Retina (tissue), 1 donor: ENCODE measurements around the gene MXD4.

ENCODE experiments used
- DNase-seq: peaks from one replicate; pipeline ENCODE4 v3.0.0-alpha.2; 2016

MXD4 gene

DNA sequence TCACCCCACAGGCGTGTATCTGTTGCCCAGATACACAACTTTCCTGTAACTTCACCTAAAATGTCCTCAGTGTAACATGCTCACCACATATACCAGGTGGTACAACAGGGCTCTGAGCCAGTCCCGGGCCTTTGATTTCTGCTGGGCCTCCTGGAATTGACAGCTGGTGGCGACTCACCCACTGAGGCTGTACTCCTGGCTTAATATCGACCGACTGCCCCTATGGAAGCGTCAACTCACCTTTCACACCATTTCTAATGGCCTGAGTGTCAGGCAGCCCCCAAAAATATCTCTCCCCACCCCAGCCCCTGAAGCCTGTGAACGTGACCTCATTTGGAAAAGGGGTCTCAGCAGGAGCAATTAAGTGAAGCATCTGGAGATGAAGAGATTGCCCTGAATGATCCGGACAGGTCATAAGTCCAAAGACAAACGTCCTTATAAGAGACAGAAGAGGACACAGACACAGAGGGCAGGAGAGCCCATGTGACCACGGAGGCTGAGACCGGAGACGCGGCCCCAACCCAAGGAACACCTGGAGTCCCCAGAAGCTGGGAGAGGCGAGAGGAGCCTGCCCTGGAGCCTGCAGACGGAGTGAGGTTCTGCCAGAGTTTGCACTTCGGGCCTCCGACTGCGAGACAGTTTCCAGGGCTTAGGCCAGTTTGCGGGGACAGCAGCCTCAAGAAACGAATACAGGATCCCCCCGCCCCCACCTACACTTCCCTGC lies 12.6 kb upstream of the MXD4 start:
- no peak for DNase-seq

DNA sequence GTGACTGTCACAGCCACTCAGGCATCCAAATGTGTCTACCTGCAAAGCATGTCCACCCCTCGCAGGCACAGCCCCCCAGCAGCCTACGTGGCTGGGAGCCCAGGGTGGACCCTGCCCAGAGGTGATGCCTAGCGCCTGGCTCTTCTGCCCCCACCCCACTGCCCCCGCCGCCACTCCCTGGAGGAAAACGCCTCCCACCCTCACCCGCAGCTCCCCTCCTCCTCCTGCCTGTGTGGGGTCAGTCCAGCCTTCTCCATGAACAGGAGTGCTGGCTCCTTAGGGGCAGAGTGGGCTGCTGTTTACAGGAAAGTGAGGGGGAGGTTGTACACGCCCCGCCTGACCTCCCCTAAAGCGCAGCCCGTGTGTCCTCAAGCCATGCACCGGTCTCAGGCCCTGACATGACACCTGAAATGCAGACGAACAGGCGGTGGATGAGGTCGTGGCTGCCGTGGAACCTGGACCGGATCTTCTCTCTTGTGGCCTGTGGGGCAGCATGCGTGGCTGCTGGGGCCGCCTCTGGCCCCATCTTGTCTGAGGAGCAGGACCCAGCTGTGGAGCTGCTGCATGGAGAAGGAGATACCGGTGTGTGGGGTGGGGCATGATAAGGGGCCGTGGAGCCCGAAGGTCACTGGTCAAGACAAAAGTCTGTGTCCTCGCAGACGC lies 11.9 kb upstream of the MXD4 start:
- DNase-seq = no peak

DNA sequence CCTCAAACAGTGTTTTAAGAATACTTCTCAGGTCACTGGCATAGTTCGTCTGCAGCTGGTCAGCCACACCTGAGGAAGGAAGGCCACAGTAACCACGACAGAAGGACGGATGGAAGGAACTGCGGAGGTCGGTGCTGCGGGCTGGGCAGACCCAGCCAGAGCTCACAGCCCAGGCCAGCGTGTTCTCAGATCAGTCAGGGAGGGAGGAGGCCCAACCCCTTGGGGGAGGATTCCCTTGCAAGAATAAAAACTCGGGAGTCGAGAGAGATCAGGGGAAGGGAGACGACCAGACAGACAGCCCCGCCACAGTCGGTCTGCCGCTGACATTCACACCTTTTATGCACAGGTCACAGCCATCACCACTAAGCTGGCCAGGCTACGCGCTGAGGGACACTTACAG lies 11.3 kb upstream of the MXD4 start:
- no peak for DNase-seq

DNA sequence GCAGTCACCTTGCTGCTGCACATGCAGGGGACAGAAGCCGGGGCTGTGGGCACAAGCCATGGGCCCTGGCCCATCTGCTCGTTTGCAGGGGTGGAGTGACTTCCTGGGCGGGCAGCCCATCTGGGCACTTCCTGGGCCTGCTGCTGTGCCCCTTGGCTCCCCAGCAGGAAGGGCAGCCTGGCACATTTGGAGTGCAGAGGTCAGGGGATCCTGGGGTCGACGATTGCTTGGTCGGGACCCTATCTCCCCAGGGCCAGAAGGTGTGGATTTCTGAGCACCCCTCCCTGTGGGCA lies 10.9 kb upstream of the MXD4 start:
- DNase-seq = no peak

DNA sequence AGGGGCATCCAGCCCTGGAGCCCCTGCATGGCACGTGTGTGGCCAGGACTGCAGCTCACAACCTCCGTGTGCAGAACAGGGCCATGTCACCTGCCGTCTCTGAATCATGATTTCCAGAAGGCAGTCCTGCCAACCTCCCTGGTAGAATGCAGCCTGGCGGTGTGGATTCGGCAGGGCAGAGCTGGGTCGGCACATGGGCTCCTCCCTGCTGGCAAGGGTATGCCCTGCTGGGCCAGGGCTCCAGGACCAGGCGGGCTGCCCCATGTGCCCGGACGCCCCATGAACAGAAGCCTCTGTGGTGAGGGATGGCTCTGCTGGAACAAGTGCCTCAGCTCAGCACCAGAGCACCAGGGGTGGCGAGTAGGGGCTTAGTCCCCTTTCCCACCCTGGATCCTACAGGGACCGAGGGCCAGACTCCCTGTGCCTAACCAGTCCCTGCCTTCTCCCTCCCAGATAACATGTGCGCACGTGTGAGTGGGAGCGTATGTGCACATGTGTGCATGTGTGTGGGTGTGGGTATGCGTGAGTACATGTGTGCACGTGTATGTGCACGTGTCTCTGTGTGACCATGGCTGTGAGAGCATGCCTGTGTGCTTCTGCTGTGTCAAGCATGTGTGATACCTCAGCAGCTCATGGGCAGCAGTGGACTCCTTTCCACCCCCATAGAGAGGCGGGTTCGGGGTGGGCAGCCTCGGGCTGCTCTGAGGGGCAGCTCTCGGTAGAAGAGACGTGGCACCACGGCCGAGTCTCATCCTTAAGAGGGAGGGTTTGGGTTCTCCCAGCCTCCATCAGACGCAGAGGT lies 10.3 kb upstream of the MXD4 start:
- no peak for DNase-seq

DNA sequence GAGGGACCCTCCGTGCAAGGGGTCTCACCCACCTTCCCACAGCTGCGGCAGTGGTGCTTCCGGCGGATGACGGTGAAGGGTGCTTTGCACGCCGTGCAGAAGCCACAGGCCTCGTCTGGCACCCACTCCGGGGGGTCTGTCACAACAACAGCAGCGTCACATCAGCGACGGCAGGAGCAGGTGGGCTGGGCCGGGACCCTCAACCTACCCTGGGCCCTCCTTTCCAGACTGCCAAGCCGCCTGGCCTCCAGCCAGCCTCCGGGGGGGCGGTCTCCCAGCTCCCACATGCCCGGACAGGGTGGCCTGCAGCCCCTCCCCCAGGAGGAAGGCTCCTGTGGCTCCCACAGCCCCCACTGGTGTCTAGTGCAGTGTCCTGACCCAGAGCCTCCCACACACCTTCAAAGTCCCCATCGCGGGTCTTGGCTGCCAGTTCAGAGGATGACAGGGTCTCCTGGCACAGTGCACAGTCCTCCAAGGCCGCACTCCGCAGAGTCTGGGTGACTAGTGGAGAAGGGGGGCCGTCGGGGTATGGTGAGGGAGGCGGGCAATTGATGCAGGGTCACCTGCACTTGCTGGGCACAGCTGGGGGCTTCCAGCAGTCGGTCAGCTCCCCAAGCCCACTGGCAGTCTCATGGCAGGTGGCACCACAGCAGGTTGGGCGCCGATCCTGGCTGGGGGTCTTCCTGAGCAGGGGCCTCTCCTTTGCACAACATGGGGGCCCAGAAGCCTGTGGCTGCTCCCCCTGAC lies 9.5 kb upstream of the MXD4 start:
- DNase-seq = no peak

DNA sequence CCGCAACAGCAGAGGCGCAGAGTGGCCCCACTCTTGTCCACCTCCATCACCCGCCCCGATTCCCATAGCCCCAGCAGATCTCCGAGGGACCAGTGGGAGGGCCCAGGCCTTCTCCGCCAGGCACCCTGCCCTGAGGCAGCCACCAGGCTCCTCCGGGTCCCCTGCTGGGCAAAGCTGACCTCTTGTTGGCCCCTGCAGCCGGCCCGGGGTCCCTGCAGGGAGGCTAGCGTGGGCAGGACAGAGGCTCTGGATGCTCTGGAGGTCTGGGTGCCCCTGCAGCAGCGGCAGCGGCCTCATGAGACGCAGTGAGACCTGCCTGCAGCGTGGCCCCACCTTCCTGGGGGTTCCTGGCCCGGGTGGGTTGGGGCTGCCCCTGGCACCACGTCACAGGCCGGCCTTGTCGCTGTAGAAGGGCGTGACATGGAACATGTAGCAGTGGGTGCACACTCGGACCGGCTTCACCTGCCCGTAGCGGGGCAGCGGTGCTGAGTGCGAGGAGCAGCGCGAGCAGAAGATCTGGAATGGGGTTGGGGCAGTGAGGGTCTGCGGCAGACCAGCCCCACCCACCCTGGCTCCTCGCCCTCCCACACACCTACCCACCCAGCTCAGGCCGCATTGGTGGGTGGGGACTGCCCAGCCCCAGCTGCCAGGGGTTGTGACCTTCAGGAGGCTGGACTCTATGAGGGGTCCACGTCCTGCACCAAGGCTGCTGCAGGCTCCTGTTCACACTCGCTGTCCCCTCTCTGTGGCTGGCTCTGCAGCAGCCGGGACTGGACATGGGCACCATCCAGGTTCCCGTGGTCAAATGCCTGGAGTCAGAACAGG lies 8.6 kb upstream of the MXD4 start:
- DNase-seq = no peak

DNA sequence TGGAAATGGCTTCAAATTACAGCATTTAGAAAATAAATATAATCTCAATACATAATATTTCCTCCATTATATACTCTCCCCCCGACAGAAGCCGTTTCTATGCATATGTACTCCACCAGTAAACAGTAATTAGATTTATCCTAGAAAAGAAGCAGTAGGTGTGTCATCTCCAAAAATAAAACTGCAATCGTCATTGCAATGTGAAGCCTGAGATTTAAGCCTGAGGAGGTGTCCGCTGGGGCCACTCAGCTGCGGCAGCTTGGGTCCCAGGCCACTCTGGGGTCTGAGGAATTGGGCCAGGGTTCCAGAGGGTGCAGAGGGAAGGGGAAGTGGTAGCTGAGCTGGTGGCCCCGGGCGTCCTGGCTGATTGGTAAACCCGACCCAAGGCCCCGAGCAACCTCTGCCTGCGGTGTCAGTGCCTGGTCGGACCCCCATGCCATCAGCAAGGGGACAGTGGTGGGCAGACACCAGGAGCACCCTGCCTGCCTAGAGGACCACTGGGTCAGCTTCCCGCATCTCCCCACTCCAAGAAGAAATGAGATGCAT lies 7.8 kb upstream of the MXD4 start:
- DNase-seq = no peak

DNA sequence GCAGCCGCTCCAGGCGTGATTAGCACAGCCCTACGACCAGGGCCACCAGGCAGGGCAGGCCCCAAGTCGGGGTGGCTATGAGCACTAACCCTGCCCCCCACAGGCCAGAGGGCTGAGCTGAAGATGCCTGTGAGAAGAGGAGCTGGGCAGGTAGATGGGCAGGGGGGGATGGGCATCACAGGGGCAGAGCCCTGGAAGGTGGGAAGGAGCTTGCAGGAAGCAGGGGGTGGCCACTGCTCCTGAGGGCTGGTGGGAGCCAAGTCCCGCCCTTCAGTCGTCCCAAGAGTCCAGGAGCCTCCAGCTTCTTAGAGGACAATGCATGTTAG lies 7.3 kb upstream of the MXD4 start:
- no peak for DNase-seq

DNA sequence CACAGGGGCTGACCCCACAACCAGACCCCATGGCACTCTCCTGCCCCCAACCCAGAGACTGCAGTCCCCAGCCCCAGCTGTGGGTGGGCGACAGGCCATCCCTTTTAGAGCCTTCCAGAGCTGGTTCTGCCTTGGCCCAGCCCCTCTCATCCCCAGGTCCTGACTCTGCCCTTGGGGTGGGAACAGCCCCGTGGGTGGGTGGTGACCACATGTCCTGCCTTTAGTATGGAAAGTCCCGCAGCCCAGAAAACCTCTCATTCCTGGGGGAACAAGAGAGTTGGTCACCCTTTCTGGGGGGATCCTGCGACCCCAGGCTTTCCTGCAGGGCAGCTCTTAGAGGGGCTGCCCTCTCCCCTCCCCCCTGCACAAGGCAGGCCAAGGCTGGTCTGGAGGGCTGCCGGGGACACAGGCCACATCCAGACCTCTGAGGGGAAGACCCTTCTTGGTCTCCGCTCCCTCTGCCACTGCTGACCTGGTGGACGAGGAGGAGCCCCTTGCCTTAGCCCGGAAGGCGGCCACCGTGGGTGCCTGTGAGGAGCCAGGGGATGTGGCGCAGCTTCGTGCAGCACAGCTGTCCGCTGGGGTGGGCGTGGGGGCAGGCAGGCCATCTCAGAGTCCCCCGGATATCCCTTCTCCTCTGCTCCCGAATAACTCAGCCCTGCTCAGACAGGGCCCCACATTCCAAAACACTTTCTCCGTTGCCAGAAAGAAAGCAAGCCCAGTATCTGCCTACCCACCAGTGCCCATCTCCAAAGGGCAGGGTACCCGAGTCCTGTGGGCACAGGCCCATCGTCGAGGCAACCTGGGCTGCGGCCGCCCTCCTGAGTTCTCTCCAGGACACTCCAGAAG lies 6.7 kb upstream of the MXD4 start:
- no peak for DNase-seq

DNA sequence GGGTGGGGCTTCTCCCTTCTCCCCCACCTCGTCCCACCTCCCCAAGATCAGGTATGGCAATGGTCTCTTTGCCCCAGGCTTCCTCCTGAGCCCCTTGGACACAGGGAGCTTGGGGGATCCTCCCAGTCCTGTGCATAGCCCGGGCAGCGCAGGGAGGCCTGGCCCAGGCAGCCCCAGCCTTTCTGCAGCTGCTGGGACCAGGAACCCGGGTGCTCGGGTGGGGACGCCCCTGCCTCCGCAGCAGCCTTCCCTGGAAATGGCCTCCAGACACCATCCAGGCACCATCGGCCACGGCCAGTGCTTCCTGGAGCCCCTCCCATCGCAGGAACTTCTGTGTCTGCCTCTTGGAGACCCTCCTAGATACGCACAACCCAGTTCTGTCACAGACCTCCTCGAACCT lies 5.9 kb upstream of the MXD4 start:
- DNase-seq = no peak

DNA sequence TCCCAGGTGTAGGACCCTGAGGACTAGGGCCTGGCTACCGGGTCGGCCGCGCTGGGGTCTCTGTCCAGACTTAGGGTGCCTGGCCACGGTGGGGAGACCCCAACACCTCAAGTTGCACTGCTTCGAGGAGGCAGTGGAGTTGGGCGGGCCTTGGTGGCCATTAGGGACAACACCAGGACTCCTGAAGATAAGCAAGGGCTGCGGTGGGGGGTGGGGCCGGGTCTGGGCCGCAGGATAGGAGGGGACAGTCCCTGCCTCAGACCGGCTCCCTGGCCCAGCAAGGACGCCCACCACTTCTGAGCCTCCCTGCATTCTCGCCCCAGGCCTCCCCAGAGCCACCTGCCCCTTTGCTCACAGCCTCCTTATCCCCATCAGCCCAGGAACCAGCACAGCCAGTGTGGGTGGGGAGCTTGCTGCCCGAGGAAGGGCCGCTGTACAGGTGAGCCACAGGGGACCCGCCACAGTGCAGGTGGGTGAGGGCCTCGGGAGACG lies 5.5 kb upstream of the MXD4 start:
- no peak for DNase-seq

DNA sequence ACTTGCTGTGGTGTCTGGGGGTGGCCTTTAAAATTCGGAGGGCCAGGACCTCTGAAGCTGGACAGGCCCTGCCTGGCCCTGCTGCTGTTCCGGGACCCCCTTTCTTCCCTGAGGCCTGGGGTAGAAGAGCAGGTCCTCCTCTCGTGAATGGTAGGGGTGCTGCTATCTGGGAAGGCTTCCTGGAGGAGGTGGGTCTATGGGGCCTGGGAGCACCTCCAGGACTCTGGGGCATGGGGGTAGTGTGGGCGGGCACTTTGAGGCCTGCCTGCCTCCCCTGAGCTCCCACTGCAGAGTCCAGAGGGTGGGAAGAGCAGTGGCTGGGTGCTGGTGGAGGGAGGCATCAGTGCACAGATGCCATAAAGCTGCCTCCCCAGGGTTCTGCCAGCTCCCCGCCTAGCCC lies 4.9 kb upstream of the MXD4 start:
- no peak for DNase-seq

DNA sequence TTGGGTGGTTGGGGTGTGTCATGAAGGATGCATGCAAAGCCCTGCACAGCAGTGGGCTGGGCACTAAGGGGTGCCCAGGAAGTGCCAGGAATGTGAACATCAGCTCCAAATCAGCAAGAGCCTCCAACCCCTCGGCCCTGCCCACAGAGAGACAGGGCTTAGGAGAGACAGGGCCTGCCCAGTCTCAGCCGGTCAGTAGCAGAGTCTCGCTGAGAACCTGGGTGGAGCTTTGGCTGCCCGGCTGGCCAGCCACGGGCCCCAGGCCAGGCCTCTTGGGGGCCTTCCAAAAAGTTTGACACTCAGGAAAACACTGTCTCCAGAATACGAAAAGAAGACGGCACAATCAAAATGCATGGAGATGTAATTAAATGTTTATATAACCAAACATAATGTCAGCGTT lies 4.3 kb upstream of the MXD4 start:
- DNase-seq = no peak

DNA sequence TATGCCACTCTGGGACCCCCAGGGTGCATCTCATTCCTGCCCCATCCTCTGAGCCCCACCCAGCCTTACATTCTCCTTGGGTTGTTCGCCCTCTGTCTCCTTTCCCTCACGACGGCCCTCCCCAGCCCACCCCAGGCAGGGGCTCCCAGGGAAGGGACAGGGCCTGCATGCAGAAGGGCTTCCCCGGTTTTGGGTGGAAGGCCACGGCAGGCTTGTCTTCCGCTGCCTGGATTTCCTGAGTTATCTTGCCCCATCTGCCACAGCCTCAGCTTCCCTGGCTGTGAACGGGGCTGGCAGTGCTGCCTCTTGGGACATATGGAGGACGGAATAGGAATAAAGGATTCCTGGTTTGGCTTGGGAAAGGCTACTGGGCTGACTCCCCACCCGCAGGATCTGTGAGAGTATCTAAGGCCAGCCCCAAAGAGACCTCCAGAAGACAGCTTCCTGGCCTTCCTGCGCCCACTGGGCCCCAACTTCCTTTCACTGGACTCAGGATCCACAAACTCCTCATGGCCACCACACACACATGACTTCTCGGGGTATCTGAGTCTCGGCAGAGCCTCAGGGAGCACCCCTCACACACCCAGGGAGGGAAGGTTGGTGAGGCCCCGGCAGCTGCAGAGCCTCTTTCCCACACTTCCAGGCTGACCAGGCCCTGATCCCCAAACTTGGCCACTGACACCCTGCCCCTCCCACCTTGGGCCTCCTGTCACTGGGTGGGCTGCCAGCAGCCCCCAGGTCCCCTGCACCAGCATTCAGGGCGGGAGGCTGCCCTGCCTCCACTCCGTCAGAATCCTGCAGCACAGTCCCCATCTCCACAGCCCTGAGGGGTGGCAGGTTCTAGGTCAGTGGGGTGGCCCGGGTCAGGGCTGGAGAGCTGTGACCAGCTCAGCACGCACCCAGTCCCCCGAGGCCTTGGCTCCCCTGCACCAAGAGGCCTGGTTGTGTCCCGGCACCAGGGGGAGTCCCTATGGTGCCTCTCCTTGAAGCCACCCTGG lies 3.5 kb upstream of the MXD4 start:
- DNase-seq = no peak

DNA sequence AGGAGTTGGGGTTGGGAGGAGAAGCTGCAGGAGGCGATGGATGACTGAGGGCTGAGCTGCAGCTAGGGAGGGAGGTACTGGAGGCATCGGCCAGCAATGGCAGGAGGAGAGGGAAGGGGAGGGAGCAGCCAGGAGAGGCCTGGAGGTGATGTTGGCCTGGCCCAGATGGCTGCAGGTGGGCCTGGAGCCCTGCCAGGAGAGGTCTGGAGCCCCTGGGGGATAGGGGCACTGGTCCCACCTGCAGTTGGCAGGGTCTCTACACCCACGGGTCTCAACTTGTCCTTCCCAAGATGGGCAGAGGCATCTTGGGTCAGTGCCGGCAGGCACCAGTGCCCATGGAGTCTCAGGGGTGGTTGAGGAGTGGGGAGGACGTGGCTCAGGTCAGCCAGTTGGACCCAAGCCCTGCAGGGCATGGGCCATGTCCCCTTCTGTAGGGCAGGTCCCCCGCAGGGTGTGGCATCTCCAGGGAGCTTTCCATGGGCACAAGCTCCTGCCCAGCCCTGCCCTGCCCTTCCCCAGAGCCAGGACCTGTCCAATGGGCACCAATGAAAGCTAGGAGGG lies 2.7 kb upstream of the MXD4 start:
- no peak for DNase-seq

DNA sequence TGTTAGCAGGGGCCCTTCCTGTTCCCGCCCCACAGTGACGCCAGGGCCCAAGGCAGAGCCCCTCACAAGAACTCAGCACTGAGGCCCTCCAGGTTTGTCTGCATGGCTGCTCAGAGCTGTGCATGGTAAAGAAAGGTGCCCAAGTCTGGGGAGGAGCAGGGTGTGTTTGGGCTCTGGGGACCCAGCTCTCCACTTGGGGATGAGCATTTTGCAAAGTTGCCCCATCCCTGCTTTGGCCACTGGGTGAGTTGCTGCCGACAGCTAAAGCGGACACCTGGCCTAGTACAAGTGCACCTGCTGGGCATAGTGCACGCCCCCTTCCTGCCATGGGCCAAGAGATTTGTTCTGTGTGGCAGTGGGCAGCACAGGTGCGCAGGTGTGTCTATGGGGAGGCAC lies 2.0 kb upstream of the MXD4 start:
- DNase-seq = no peak

DNA sequence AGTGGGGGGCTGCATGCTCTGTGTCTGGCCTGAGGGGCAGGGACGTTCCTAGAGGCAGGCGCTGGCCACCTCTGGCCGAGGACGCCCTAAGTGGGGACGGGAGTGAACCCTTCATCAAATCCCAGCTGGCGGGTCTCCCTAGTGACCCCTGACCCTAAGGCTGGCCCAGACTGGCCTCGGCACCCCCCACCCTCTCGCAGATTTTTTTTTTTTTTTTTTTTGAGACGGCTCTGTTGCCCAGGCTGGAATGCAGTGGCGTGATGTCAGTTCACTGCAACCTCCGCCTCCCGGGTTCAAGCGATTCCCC lies 988 bp upstream of the MXD4 start:
- DNase-seq = no peak

DNA sequence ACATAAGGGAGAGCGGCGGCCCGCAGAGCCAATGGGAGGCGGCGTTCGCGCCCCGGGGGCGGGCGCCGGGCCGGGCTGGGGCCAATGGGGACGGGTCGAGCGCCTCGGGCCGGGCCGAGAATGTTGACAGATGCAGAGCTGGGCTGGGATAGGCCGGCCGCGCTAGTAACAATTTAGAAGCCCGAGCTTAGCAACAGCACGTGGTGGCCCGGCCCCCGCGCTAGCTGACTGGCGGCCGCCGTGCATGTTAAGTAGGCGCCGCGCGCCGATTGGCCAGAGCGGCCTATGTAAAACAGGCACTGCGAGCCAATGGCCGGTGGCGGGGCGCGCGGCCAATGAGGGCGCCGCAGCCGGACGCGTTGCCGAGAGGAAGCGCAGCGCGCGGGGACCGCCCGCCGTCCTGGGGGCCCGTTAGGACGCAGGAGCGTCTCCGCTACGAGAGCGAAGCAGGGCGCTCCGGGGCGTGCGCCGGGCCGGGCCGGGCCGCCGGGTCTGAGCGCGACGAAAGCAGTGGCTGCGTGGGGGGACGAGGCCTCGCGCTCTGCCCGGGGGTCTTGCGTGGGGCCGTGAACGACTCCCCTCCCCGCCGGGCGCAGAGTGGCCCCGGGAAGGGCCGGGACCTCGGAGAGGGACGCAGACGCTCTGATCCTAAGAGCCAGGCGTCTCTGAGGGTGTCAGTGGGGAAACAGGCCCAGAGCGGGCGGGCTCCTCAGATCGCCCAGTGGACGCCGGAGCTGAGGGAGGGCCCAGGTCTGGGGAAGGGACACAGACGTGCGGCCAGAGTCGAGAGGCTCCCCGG lies 435 bp upstream of the MXD4 start:
- peak; percentile 99 for DNase-seq
